Measurements from ENCODE around the gene LRRC58. TPM values are rescaled to one million over a fixed set of nuclear protein-coding genes. Genes with fewer than 3 reads are reported as not detected.

The LRRC58 gene
- total RNA-seq, 2 experiments from 2014 or later = 25.7 to 28.2 TPM

- Mint-ChIP-seq H3K27ac (no peak overlapping the region), H3K27me3 (peaks cover 42% of the 10 kb centered on the region), H3K9me3 (no peaks in the 10 kb centered on the region), H3K4me3 (no peak overlapping the region), H3K36me3 (ENCODE audit: low read depth) (no peaks in the 10 kb centered on the region), H3K4me1 (no peaks in the 10 kb centered on the region)
- no peak for DNase-seq
- CTCF ChIA-PET = interaction anchor here (1.4 kb wide), 1 partner anchor 9 kb away, joined by 3 read pairs; no protein-coding TSS in a partner anchor
- POLR2A ChIA-PET = no interaction called here
Measured at GRCh38 chr3:120357807-120358206, 8.7 kb upstream of the LRRC58 start.

GRCh38 chr3:120355486-120355885, 6.3 kb upstream of the LRRC58 start:
- CTCF ChIA-PET = no interaction called here
- Mint-ChIP-seq H3K27me3 (peaks cover 47% of the 10 kb centered on the region), H3K27ac (no peak overlapping the region), H3K36me3 (ENCODE audit: low read depth) (no peaks in the 10 kb centered on the region), H3K4me3 (no peak overlapping the region), H3K4me1 (no peaks in the 10 kb centered on the region), H3K9me3 (no peaks in the 10 kb centered on the region)
- POLR2A ChIA-PET = no interaction called here
- DNase-seq = no peak

GRCh38 chr3:120353463-120353862, 4.3 kb upstream of the LRRC58 start:
- no peaks in the 10 kb centered on the region for H3K9me3 Mint-ChIP-seq
- ChIA-PET POLR2A (no interaction called here), CTCF (no interaction called here)
- no peak for DNase-seq
- H3K4me1 Mint-ChIP-seq = peaks cover 9% of the 10 kb centered on the region
- H3K27me3 Mint-ChIP-seq = peaks cover 47% of the 10 kb centered on the region
- H3K4me3 Mint-ChIP-seq = no peak overlapping the region
- H3K27ac Mint-ChIP-seq = no peak overlapping the region
- H3K36me3 Mint-ChIP-seq (ENCODE audit: low read depth) = no peaks in the 10 kb centered on the region

- no peak overlapping the region for H3K4me3 Mint-ChIP-seq
- H3K27ac Mint-ChIP-seq = no peak overlapping the region
- ChIA-PET CTCF (interaction anchor here (1.5 kb wide), 1 partner anchor 65 kb away, joined by 4 read pairs; no protein-coding TSS in a partner anchor), POLR2A (no interaction called here)
- H3K36me3 Mint-ChIP-seq (ENCODE audit: low read depth) = peaks cover 11% of the 10 kb centered on the region
- DNase-seq = no peak
- peaks cover 20% of the 10 kb centered on the region for H3K4me1 Mint-ChIP-seq
- no peaks in the 10 kb centered on the region for H3K9me3 Mint-ChIP-seq
- H3K27me3 Mint-ChIP-seq = peaks cover 40% of the 10 kb centered on the region
Measured at GRCh38 chr3:120352017-120352416, 2.9 kb upstream of the LRRC58 start.

GRCh38 chr3:120350401-120350941, 1.3 kb upstream of the LRRC58 start:
- Mint-ChIP-seq H3K4me3 (peak overlapping the region; percentile 85), H3K27me3 (peaks cover 29% of the 10 kb centered on the region), H3K9me3 (no peaks in the 10 kb centered on the region), H3K4me1 (peaks cover 36% of the 10 kb centered on the region), H3K36me3 (ENCODE audit: low read depth) (peaks cover 26% of the 10 kb centered on the region), H3K27ac (peak overlapping the region; percentile 55)
- CTCF ChIA-PET = interaction anchor here (0.7 kb wide), 1 partner anchor 252 kb away, joined by 3 read pairs; no protein-coding TSS in a partner anchor
- POLR2A ChIA-PET = no interaction called here
- DNase-seq = no peak

- CTCF ChIA-PET = interaction anchor here (1.2 kb wide), 1 partner anchor 13 kb away, joined by 3 read pairs; no protein-coding TSS in a partner anchor
- Mint-ChIP-seq H3K36me3 (ENCODE audit: low read depth) (peaks cover 33% of the 10 kb centered on the region), H3K27ac (peak overlapping the region; percentile 94), H3K4me1 (peaks cover 43% of the 10 kb centered on the region), H3K4me3 (peak overlapping the region; percentile 85), H3K9me3 (no peaks in the 10 kb centered on the region), H3K27me3 (peaks cover 22% of the 10 kb centered on the region)
- DNase-seq = no peak
- POLR2A ChIA-PET = no interaction called here
Measured at GRCh38 chr3:120349855-120350125, 636 bp upstream of the LRRC58 start.

GRCh38 chr3:120348065-120348990, 826 bp downstream of the LRRC58 start:
- Mint-ChIP-seq H3K27me3 (peaks cover 10% of the 10 kb centered on the region), H3K27ac (peak overlapping the region; percentile 94), H3K4me3 (peak overlapping the region; percentile 85), H3K36me3 (ENCODE audit: low read depth) (peaks cover 46% of the 10 kb centered on the region), H3K4me1 (peaks cover 55% of the 10 kb centered on the region), H3K9me3 (no peaks in the 10 kb centered on the region)
- peak; percentile 68 for DNase-seq
- ChIA-PET POLR2A (interaction anchor here (1.1 kb wide), 1 partner anchor 12 kb away, joined by 3 read pairs; no protein-coding TSS in a partner anchor), CTCF (interaction anchor here (0.9 to 1.5 kb wide), 7 partner anchors 9 to 435 kb away, joined by 3 read pairs; no protein-coding TSS in a partner anchor)

- CTCF ChIA-PET = no interaction called here
- peaks cover 76% of the 10 kb centered on the region for H3K36me3 Mint-ChIP-seq (ENCODE audit: low read depth)
Measured at GRCh38 chr3:120344349-120344748, 4.8 kb downstream of the LRRC58 start.

GRCh38 chr3:120341658-120342346, 7.4 kb downstream of the LRRC58 start:
- ChIA-PET POLR2A (no interaction called here), CTCF (interaction anchor here (0.6 kb wide), 1 partner anchor 17 kb away, joined by 7 read pairs; no protein-coding TSS in a partner anchor)
- Mint-ChIP-seq H3K27me3 (no peaks in the 10 kb centered on the region), H3K4me1 (peaks cover 55% of the 10 kb centered on the region), H3K9me3 (peaks cover 32% of the 10 kb centered on the region), H3K36me3 (ENCODE audit: low read depth) (peaks cover 78% of the 10 kb centered on the region), H3K27ac (no peak overlapping the region), H3K4me3 (no peak overlapping the region)
- no peak for DNase-seq

More at GRCh38 chr3:120344349-120344748, 4.8 kb downstream of the LRRC58 start:
- H3K27ac Mint-ChIP-seq = peak overlapping the region; percentile 58
- peak; percentile 35 for DNase-seq
- peaks cover 57% of the 10 kb centered on the region for H3K4me1 Mint-ChIP-seq
- H3K4me3 Mint-ChIP-seq = peak overlapping the region; percentile 2
- POLR2A ChIA-PET = interaction anchor here (0.6 kb wide), 3 partner anchors 223 to 1300 kb away, joined by 3 to 4 read pairs (median 3); no protein-coding TSS in a partner anchor
- peaks cover 22% of the 10 kb centered on the region for H3K9me3 Mint-ChIP-seq
- H3K27me3 Mint-ChIP-seq = no peaks in the 10 kb centered on the region

GRCh38 chr3:120339362-120339761, 9.8 kb downstream of the LRRC58 start:
- H3K36me3 Mint-ChIP-seq (ENCODE audit: low read depth) = peaks cover 64% of the 10 kb centered on the region
- CTCF ChIA-PET = no interaction called here
- no peak overlapping the region for H3K4me3 Mint-ChIP-seq
- H3K4me1 Mint-ChIP-seq = peaks cover 36% of the 10 kb centered on the region
- H3K27me3 Mint-ChIP-seq = no peaks in the 10 kb centered on the region
- peaks cover 32% of the 10 kb centered on the region for H3K9me3 Mint-ChIP-seq
- POLR2A ChIA-PET = no interaction called here
- no peak overlapping the region for H3K27ac Mint-ChIP-seq
- DNase-seq = no peak

GRCh38 chr3:120338517-120338916, 10.6 kb downstream of the LRRC58 start:
- peaks cover 61% of the 10 kb centered on the region for H3K36me3 Mint-ChIP-seq (ENCODE audit: low read depth)
- no peaks in the 10 kb centered on the region for H3K27me3 Mint-ChIP-seq
- ChIA-PET POLR2A (no interaction called here), CTCF (no interaction called here)
- H3K4me3 Mint-ChIP-seq = no peak overlapping the region
- H3K4me1 Mint-ChIP-seq = peaks cover 29% of the 10 kb centered on the region
- DNase-seq = no peak
- H3K27ac Mint-ChIP-seq = no peak overlapping the region
- H3K9me3 Mint-ChIP-seq = peaks cover 32% of the 10 kb centered on the region

GRCh38 chr3:120332646-120333045, 16.5 kb downstream of the LRRC58 start:
- Mint-ChIP-seq H3K4me1 (peaks cover 7% of the 10 kb centered on the region), H3K36me3 (ENCODE audit: low read depth) (peaks cover 45% of the 10 kb centered on the region), H3K27me3 (no peaks in the 10 kb centered on the region), H3K9me3 (no peaks in the 10 kb centered on the region), H3K4me3 (no peak overlapping the region), H3K27ac (no peak overlapping the region)
- POLR2A ChIA-PET = no interaction called here
- DNase-seq = no peak
- CTCF ChIA-PET = interaction anchor here (0.7 to 1.5 kb wide), 2 partner anchors 16 to 226 kb away, joined by 3 to 4 read pairs; partner anchors contain the start of gene LRRC58

GRCh38 chr3:120331076-120331475, 18.1 kb downstream of the LRRC58 start:
- H3K36me3 Mint-ChIP-seq (ENCODE audit: low read depth) = peaks cover 51% of the 10 kb centered on the region
- no peak overlapping the region for H3K4me3 Mint-ChIP-seq
- peaks cover 3% of the 10 kb centered on the region for H3K4me1 Mint-ChIP-seq
- CTCF ChIA-PET = interaction anchor here (1.0 kb wide), 2 partner anchors 9 to 18 kb away, joined by 3 read pairs; partner anchors contain the start of gene LRRC58
- no peak for DNase-seq
- no peak overlapping the region for H3K27ac Mint-ChIP-seq
- H3K27me3 Mint-ChIP-seq = no peaks in the 10 kb centered on the region
- no peaks in the 10 kb centered on the region for H3K9me3 Mint-ChIP-seq
- POLR2A ChIA-PET = no interaction called here

All from activated CD4-positive, alpha-beta T cell treated with anti-CD3 and anti-CD28 coated beads, Interleukin-2, amount 10 ng/mL, durations not matched to agents 7 days and 5 days (primary cell).